OCI-LY1 (cell line): ENCODE results near the gene ATXN1.

Experiments used
- H2AFZ ChIP-seq: fragments of 200-600 bp; sonication (generic), shearing (Covaris generic); 2 replicates; pipeline ENCODE4 v1.6.0; 2014; ENCODE audit warnings: antibody characterized with exemption, mild to moderate bottlenecking, low read length
- H3F3A ChIP-seq: fragments of 200-600 bp; sonication (generic), shearing (Covaris generic); 2 replicates; pipeline ENCODE4 v1.6.0; 2014; ENCODE audit warnings: mild to moderate bottlenecking, antibody characterized with exemption, low read length, moderate library complexity; ENCODE audit not compliant: insufficient read depth
- H3K27ac ChIP-seq: fragments of 200-600 bp; sonication (generic); 2 replicates; pipeline ENCODE4 v1.5.1; 2014; ENCODE audit warnings: low read length, mixed run types, mild to moderate bottlenecking, low read depth; ENCODE audit not compliant: poor library complexity, severe bottlenecking
- H3K27me3 ChIP-seq: fragments of 200-600 bp; sonication (generic); 2 replicates; pipeline ENCODE4 v1.6.0; 2014; ENCODE audit warnings: antibody characterized with exemption, mild to moderate bottlenecking, low read length, moderate library complexity; ENCODE audit not compliant: insufficient read depth
- H3K36me3 ChIP-seq: fragments of 200-600 bp; sonication (generic); 2 replicates; pipeline ENCODE4 v1.6.1; 2014; ENCODE audit warnings: mild to moderate bottlenecking, antibody characterized with exemption, low read length, moderate library complexity, mixed read lengths; ENCODE audit not compliant: insufficient read depth
- H3K4me1 ChIP-seq: fragments of 200-600 bp; sonication (generic); 2 replicates; pipeline ENCODE4 v1.5.1; 2014; ENCODE audit warnings: mild to moderate bottlenecking, low read length, moderate library complexity; ENCODE audit not compliant: insufficient read depth, severe bottlenecking
- H3K4me2 ChIP-seq: fragments of 200-600 bp; sonication (generic), shearing (Covaris generic); 2 replicates; pipeline ENCODE4 v1.6.1; 2014; ENCODE audit warnings: low read length
- H3K4me3 ChIP-seq: fragments of 200-600 bp; sonication (generic); 2 replicates; pipeline ENCODE4 v1.5.1; 2014; ENCODE audit warnings: low read length, low read depth, mild to moderate bottlenecking, mixed read lengths; ENCODE audit not compliant: poor library complexity, severe bottlenecking
- H3K79me2 ChIP-seq: fragments of 200-600 bp; shearing (Covaris generic); 2 replicates; pipeline ENCODE4 v1.6.1; 2016; ENCODE audit warnings: mixed run types, low read length, mixed read lengths; ENCODE audit not compliant: insufficient read depth
- H3K9ac ChIP-seq: fragments of 200-600 bp; sonication (generic), shearing (Covaris generic); 2 replicates; pipeline ENCODE4 v1.6.1; 2014; ENCODE audit warnings: mild to moderate bottlenecking, low read length, mixed read lengths
- H3K9me2 ChIP-seq: fragments of 200-600 bp; sonication (generic), shearing (Covaris generic); 2 replicates; pipeline ENCODE4 v1.6.1; 2014; ENCODE audit warnings: low read depth, mild to moderate bottlenecking, low read length, mixed read lengths
- H3K9me3 ChIP-seq: fragments of 200-600 bp; shearing (Covaris generic); 2 replicates; pipeline ENCODE4 v1.6.1; 2014; ENCODE audit warnings: low read length, mixed read lengths
- H4K20me1 ChIP-seq: fragments of 200-600 bp; sonication (generic), shearing (Covaris generic); 2 replicates; pipeline ENCODE4 v1.6.0; 2016; ENCODE audit warnings: mild to moderate bottlenecking, low read length; ENCODE audit not compliant: insufficient read depth
- CTCF ChIP-seq: fragments of 200-600 bp; sonication (generic), shearing (Covaris generic); IDR thresholded peaks from 2 replicates; pipeline ENCODE4 v1.5.1; 2017; ENCODE audit warnings: mild to moderate bottlenecking, antibody characterized with exemption, low read length, moderate library complexity, mixed read lengths
- EZH2 ChIP-seq: fragments of 200-600 bp; sonication (generic), shearing (Covaris generic); IDR thresholded peaks from 2 replicates; pipeline ENCODE4 v1.8.0; 2017; ENCODE audit warnings: borderline replicate concordance, mixed run types, mild to moderate bottlenecking, antibody characterized with exemption, low read length, moderate library complexity, mixed read lengths

The ATXN1 gene

GRCh38 chr6:16718356-16718755, 42.9 kb downstream of the ATXN1 start:
- Histone ChIP-seq H3K4me3 (no peak overlapping the region), H3F3A (no peaks in the 10 kb centered on the region), H3K27me3 (no peaks in the 10 kb centered on the region; the same call in 1 of the 2 replicates), H3K9me2 (no peaks in the 10 kb centered on the region), H3K9me3 (no peaks in the 10 kb centered on the region), H3K27ac (no peak overlapping the region), H3K36me3 (no peaks in the 10 kb centered on the region), H4K20me1 (no peaks in the 10 kb centered on the region), H3K79me2 (no peaks in the 10 kb centered on the region), H2AFZ (no peak overlapping the region), H3K4me2 (no peak overlapping the region), H3K9ac (no peak overlapping the region), H3K4me1 (no peaks in the 10 kb centered on the region)
- no peak for TF ChIP-seq EZH2
- TF ChIP-seq CTCF: no peak

GRCh38 chr6:16717275-16717942, 43.9 kb downstream of the ATXN1 start:
- no peak overlapping the region for H3K4me2 ChIP-seq
- H3K36me3 ChIP-seq: no peaks in the 10 kb centered on the region
- no peaks in the 10 kb centered on the region for H4K20me1 ChIP-seq
- no peaks in the 10 kb centered on the region for H3K79me2 ChIP-seq
- H3K4me1 ChIP-seq: no peaks in the 10 kb centered on the region
- no peak for TF ChIP-seq CTCF
- TF ChIP-seq EZH2: no peak
- H3K4me3 ChIP-seq: no peak overlapping the region
- H3K9ac ChIP-seq: no peak overlapping the region
- H2AFZ ChIP-seq: no peak overlapping the region
- no peaks in the 10 kb centered on the region for H3K9me3 ChIP-seq
- H3K9me2 ChIP-seq: no peaks in the 10 kb centered on the region
- H3K27me3 ChIP-seq: no peaks in the 10 kb centered on the region; the same call in 1 of the 2 replicates
- no peaks in the 10 kb centered on the region for H3F3A ChIP-seq
- H3K27ac ChIP-seq: no peak overlapping the region

- Histone ChIP-seq H3K36me3 (no peaks in the 10 kb centered on the region), H3K9me2 (no peaks in the 10 kb centered on the region), H3K9me3 (no peaks in the 10 kb centered on the region), H3K27me3 (no peaks in the 10 kb centered on the region; the same call in 1 of the 2 replicates), H3K4me3 (no peak overlapping the region), H3K9ac (no peak overlapping the region), H3F3A (no peaks in the 10 kb centered on the region), H4K20me1 (no peaks in the 10 kb centered on the region), H3K27ac (no peak overlapping the region), H3K79me2 (no peaks in the 10 kb centered on the region), H3K4me2 (no peak overlapping the region), H2AFZ (no peak overlapping the region), H3K4me1 (no peaks in the 10 kb centered on the region)
- TF ChIP-seq EZH2 (no peak), CTCF (no peak)
These were observed 44.9 kb downstream of the ATXN1 start for GRCh38 chr6:16716321-16716858.
